Kidney (tissue), 14 donors: ENCODE measurements around the gene ARHGAP18. TPM values are rescaled to one million over a fixed set of nuclear protein-coding genes. Genes with fewer than 3 reads are reported as not detected.

Experiments used
- DNase-seq, 5 donors: peaks; one replicate each; pipeline ENCODE4 v3.0.0-alpha.2; 2013 to 2020
- FAIRE-seq: peaks from 2 replicates; lab custom pipeline; 2012; peaks lifted over from hg19 to GRCh38; lab: Jason Lieb, UNC
- H3K27ac ChIP-seq, 2 donors: one replicate each; pipeline ENCODE4 v1.7.0; 2013; ENCODE audit warnings: low read depth in 2 of 2, low read length in 2 of 2, inconsistent platforms in 1 of 2
- H3K27me3 ChIP-seq: one replicate; pipeline ENCODE4 v1.7.1; 2013; ENCODE audit warnings: low read length, inconsistent platforms; ENCODE audit not compliant: control insufficient read depth, insufficient read depth
- H3K36me3 ChIP-seq, 3 donors: one replicate each; pipeline versions ENCODE4 v1.7.0 to v1.7.1; 2013; ENCODE audit warnings: low read length in 3 of 3, control low read depth in 1 of 3, inconsistent platforms in 1 of 3; ENCODE audit not compliant: insufficient read depth in 3 of 3, control insufficient read depth in 2 of 3
- H3K4me1 ChIP-seq, 3 donors: one replicate each; pipeline versions ENCODE4 v1.7.0 to v1.7.1; 2013; ENCODE audit warnings: low read length in 3 of 3, inconsistent platforms in 1 of 3, low read depth in 1 of 3; ENCODE audit not compliant: control insufficient read depth in 2 of 3, insufficient read depth in 2 of 3
- H3K4me3 ChIP-seq, 3 donors: one replicate each; pipeline versions ENCODE4 v1.7.0 to v1.8.1; 2013; ENCODE audit warnings: low read length in 3 of 3, control low read depth in 1 of 3, inconsistent platforms in 1 of 3
- H3K9ac ChIP-seq, 3 donors: one replicate each; pipeline versions ENCODE4 v1.7.0 to v1.7.1; 2013; ENCODE audit warnings: low read length in 3 of 3, control low read depth in 1 of 3, inconsistent platforms in 1 of 3
- H3K9me3 ChIP-seq, 3 donors: one replicate each; pipeline versions ENCODE4 v1.7.0 to v1.7.1; 2013; ENCODE audit warnings: low read length in 3 of 3, control low read depth in 1 of 3, inconsistent platforms in 1 of 3; ENCODE audit not compliant: control insufficient read depth in 2 of 3, insufficient read depth in 1 of 3
- intact Hi-C: fragments of 100-400 bp; cut with DNase I; formaldehyde crosslinking; loops from one replicate; pipeline ENCODE4 v1.11.1; 2022
- polyA plus RNA-seq: library from polyadenylated mRNA; stranded (reverse); fragments of 350-450 nt; fragmentation: Illumina TruSeq; extraction: RNeasy Lipid Tissue Mini Kit (QIAGEN cat#74804); gene quantifications from one replicate; pipeline ENCODE4 v1.2.3, GENCODE V29; 2014; ENCODE audit warnings: low read depth, low replicate concordance; ENCODE audit not compliant: insufficient read depth
- total RNA-seq: library from RNA; stranded (reverse); fragmentation: NEBNext Ultra II Directional; extraction: Animal tissue kit (Norgen Biotek cat#: 25700); gene quantifications from one replicate; pipeline ENCODE4 v1.2.1, GENCODE V29; 2021
- TF ChIP-seq, protein P1 (sequence below): IDR thresholded peaks from 3 replicates; pipeline ENCODE4 v1.5.1; 2012; ENCODE audit warnings: mild to moderate bottlenecking, moderate library complexity, borderline replicate concordance; ENCODE audit not compliant: insufficient read depth; ENCODE audit errors: extremely low read depth
- donor health status: control.
- donor health status: control.
- donor health status: control.
- donor health status: control.
- donor health status: control.
- donor health status: DM: yes; HTN: yes; CAD: no.
- donor health status: Normal renal cell carcinoma (clear cell type).

The ARHGAP18 gene
- total and polyA plus RNA-seq, 2 donors from 2014 or later, result 26.5 to 39.8 TPM

DNA sequence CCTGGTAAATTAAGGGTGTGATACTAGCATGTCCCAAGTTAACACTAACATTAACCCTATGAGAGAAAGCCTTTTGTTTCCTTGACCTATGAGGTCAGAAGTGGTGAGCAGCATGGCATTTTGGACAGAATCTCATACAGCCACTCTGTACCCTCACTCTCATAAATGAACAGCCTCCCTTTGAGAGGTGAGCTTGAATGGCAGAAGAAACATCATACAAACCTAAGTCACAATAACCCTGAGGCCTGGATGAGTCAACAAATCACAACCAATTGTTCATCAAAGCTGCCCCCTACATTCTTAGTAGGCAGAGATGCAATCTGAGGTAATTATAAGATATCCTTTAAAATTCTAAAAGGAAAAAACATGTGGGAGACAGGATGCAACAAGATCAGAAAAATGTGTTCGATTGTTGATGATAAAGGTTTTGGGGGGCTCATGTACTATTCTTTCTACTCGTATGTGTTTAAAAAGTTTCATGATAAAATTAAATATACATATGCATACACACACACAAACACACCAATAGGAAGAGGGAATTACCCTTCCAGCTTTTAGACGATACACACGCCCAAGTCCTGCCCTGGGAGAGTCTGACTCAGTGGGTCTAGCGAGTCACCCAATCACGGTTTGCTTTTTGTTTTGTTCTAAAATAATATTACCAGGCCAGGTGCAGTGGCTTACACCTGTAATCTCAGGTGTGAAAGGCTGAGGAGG lies 117.3 kb downstream of the ARHGAP18 start:
- H3K4me1 ChIP-seq, result peaks cover 0 to 14% (median 3%) of the 10 kb centered on the region in 3 donors
- H3K4me3 ChIP-seq, result no peak overlapping the region
- TF ChIP-seq, protein P1, sequence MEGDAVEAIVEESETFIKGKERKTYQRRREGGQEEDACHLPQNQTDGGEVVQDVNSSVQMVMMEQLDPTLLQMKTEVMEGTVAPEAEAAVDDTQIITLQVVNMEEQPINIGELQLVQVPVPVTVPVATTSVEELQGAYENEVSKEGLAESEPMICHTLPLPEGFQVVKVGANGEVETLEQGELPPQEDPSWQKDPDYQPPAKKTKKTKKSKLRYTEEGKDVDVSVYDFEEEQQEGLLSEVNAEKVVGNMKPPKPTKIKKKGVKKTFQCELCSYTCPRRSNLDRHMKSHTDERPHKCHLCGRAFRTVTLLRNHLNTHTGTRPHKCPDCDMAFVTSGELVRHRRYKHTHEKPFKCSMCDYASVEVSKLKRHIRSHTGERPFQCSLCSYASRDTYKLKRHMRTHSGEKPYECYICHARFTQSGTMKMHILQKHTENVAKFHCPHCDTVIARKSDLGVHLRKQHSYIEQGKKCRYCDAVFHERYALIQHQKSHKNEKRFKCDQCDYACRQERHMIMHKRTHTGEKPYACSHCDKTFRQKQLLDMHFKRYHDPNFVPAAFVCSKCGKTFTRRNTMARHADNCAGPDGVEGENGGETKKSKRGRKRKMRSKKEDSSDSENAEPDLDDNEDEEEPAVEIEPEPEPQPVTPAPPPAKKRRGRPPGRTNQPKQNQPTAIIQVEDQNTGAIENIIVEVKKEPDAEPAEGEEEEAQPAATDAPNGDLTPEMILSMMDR, result no peak
- H3K9me3 ChIP-seq, result no peaks in the 10 kb centered on the region
- DNase-seq (no peak), FAIRE-seq (no peak)
- no peak overlapping the region for H3K9ac ChIP-seq
- no peaks in the 10 kb centered on the region for H3K36me3 ChIP-seq
- H3K27ac ChIP-seq, result no peak overlapping the region
- intact Hi-C loops, result loop anchor here (10.0 kb wide), 1 partner anchor 132 kb away; no protein-coding TSS in a partner anchor
- H3K27me3 ChIP-seq, result no peaks in the 10 kb centered on the region

DNA sequence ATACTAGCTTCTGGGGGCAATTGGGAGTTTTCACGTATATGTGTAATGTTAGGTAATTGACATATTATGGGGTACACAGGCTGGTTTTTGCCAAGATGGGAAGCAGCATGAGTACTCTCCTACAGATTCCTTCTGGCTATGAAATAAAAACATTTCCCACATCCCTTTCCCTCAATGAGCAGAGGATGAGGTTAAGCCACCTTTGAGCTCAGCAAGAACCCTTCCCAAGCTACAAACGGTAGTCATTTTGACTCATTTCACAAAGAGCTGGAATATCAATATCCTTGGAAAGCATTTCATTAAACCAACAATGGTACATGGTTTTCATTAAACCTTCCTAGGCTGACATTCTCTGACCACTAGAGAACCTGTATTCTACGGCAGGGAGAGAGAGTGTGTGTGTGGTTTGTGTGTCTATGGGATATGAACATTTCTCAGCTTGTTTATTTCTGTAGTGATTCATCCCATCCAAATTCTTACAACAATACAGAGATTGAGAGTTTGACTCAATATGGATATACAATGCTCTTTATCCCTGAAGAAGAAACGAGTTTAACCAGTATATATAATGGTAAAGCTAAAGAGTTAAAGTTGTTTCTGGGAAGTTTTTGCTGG lies 119.5 kb downstream of the ARHGAP18 start:
- H3K27me3 ChIP-seq, result no peaks in the 10 kb centered on the region
- H3K9me3 ChIP-seq, result no peaks in the 10 kb centered on the region
- no peak overlapping the region for H3K4me3 ChIP-seq
- DNase-seq, result no peak
- H3K36me3 ChIP-seq, result no peaks in the 10 kb centered on the region
- TF ChIP-seq, protein P1, result no peak
- H3K4me1 ChIP-seq, result peaks cover 0 to 9% (median 0%) of the 10 kb centered on the region in 3 donors
- intact Hi-C loops, result loop anchor here (10.0 kb wide), 1 partner anchor 134 kb away; no protein-coding TSS in a partner anchor
- no peak overlapping the region for H3K9ac ChIP-seq
- H3K27ac ChIP-seq, result no peak overlapping the region
- FAIRE-seq, result no peak

DNA sequence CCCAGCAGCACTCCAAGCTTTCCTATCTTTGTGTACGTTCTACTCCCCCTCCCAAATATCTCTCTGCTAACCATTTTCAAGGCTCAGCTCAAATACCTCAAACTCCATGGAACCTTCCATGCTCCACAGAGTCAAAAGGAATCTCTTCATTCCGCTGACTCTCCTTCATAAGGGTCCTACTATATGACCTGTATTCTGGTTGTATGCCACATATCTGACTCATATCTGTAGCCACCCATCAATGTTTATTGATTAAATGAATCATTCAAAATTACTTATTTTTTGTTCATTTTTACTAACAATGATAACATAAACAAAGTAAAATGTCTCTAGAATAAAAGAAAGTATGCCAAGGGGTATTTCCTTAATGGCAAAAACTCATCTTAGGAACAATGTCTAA lies 123.2 kb downstream of the ARHGAP18 start:
- no peak overlapping the region for H3K4me3 ChIP-seq
- no peak overlapping the region for H3K9ac ChIP-seq
- H3K36me3 ChIP-seq, result peaks cover 0 to 5% (median 2%) of the 10 kb centered on the region in 3 donors
- TF ChIP-seq, protein P1, result no peak
- no peak overlapping the region for H3K27ac ChIP-seq
- FAIRE-seq, result no peak
- H3K9me3 ChIP-seq, result no peaks in the 10 kb centered on the region
- intact Hi-C loops, result no loop called here
- DNase-seq, result no peak
- no peaks in the 10 kb centered on the region for H3K4me1 ChIP-seq
- H3K27me3 ChIP-seq, result no peaks in the 10 kb centered on the region
